NCI-H1694 treated with DMSO at 0.1 percent for 48 hours (cell line): ENCODE measurements around the gene NEURL1B.

Source experiments
- DNase-seq: peaks from one replicate; lab custom pipeline; 2025; lab: John Stamatoyannopoulos, UW

NEURL1B gene

DNA sequence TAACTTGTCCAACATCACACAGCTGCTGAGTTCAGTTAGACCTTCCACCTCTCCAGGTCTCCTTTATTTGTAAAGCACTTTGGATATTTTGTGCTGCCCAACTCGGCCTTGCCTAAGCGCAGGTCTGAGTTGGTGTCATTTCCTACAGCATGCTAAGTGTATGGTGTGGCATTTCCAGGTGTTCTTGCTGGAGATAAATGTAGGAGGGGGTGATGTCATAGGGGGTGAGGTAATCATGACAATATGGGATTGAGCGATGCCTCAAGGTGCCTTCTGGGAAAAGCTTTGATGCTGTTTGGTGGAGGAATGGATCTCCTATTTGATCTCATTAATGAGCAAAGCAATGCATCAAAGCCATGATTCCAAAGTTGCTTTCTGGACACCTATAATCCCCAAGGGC lies 32.3 kb upstream of the NEURL1B start:
- no peak for DNase-seq

GRCh38 chr5:172610643-172611042 lies 30.4 kb upstream of the NEURL1B start:
- DNase-seq: no peak

- no peak for DNase-seq
Measured at GRCh38 chr5:172611913-172612312, 29.1 kb upstream of the NEURL1B start.

GRCh38 chr5:172612771-172613170 lies 28.3 kb upstream of the NEURL1B start:
- no peak for DNase-seq

- no peak for DNase-seq
Measured at GRCh38 chr5:172616136-172616535, 24.9 kb upstream of the NEURL1B start.

- DNase-seq: no peak
Measured at GRCh38 chr5:172616730-172617129, 24.3 kb upstream of the NEURL1B start.

DNA sequence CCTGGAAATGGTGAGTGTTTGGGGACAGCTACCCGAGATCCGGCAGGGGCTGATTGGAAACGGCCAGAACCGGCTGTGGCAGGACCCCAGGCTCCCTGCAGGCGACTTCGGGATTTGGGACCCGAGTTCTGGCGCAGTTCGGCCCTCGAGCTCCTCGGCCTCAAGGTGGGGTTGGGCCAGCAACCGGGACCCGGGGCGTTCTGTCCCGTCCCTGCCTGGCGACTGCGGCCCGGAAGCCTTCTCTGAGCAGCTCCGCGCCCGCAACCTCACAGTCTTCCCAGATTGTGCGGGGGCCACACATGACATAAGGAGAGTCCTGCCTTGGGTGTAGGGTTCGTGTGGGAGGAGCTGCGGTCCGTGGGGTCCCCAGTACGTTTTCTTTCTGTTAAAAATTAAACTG lies 23.2 kb upstream of the NEURL1B start:
- DNase-seq: no peak

- no peak for DNase-seq
Measured at GRCh38 chr5:172618574-172619365, 22.3 kb upstream of the NEURL1B start.

GRCh38 chr5:172620506-172620905 lies 20.6 kb upstream of the NEURL1B start:
- DNase-seq: no peak

DNA sequence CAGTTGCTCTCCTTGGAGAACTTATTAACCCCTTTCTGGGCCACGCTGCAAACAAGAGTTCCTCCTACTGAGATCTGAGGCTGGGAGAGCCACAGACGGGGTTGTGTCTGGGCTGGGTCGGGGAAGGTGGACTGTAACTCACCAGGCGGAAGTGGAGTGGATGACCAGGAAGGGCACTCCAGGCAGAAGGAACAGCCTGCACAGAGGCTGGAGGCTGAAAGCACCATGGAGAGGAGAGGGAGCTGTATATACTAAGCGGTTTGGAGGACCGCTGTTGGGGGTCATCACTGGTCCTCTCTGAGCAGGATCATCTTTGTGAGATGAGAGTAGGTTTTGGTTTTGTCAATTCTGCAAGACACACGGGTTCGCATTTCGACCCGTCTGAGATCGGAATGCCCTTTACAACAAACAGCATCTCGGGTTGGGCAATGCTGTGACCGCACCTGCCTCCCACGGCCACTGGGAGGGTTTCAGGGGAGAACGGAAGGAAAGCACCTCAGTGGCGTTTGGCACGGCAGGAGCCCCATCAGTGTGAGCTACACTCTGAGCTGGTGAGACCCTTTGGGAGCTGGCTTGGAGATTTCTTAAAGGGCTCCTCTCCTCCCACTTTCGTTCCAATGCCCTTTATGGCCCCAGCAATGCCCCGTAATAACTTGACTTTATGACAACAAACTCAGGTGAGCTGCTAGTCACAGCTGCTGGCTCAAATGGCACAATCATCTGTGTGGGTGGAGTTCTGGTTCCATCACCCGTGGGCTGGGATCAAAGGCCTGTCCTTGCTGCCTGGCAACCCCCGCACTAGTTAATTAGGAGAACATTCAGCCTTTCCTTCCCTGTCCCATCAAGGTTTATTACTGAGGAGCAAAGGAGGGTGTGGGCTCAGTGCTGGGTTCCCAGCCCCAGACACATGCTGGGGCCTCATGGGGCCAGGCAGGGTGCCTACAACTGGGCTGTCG lies 18.7 kb upstream of the NEURL1B start:
- no peak for DNase-seq

GRCh38 chr5:172623313-172623980 lies 17.6 kb upstream of the NEURL1B start:
- no peak for DNase-seq

DNA sequence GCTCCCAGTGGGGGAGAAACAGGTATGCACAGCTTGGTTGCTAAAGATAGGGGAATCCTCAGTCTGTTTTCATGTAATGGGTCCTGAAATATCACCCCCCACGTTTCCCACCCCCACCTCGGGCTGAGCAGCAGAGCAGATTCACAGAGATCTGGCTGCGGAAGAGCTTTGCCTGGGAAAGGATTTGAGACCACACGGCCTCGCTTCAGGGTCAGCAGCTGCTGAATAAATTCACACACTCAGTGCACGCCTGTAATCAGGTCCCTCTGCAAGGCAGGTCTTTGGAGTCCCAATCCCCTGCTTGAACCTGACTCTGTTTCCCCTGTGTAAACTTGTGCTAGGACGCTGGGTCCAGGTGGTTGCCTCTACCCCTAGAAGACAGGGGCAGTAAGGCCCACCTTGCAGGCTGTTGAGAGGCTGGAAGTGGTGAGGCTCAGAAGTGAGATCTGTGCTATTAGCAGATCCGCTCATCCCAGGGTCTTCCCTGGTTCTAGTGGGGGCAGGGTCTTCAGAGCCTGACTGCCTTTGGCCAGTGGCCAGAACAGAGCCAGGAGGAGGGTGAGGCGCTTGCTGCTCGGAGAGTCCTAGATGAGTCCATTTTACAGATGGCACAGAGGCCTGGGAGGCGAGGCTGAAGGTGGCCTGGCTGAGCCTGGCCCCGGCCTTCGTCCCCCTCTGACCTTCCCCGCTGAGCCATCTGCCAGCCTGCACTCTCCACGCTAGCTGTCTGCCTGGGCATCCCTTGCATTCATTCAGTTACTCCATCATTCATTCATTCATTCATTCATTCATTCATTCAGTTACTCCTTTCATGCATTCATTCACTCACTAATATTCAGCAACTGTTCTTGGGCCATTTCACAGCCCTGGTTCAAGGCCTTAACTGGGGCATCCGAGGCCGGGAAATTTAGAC lies 16.7 kb upstream of the NEURL1B start:
- DNase-seq: no peak

- DNase-seq: no peak
Measured at GRCh38 chr5:172624996-172625964, 15.8 kb upstream of the NEURL1B start.

- no peak for DNase-seq
Measured at GRCh38 chr5:172626031-172626581, 15.0 kb upstream of the NEURL1B start.

GRCh38 chr5:172630082-172630481 lies 11.0 kb upstream of the NEURL1B start:
- no peak for DNase-seq

DNA sequence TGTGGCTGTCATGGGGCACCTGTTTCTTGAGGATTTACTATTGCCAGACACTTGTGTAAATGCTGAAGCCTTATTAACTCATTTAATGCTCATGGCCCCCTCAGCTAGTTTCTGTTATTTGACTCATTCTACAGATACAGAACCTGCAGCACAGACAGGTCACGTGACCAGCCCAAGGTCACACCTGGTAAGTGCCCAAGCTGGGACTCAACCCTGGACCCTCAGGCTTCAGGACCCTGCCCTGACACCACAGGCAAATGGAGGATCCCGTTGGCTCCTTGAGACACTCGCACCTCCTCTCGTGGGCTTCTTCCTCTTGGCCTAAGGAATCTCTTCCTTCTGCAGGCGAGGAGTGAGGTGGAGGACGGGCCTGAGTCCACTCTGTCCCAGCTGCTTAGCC lies 10.6 kb upstream of the NEURL1B start:
- no peak for DNase-seq

GRCh38 chr5:172630986-172631385 lies 10.1 kb upstream of the NEURL1B start:
- no peak for DNase-seq

DNA sequence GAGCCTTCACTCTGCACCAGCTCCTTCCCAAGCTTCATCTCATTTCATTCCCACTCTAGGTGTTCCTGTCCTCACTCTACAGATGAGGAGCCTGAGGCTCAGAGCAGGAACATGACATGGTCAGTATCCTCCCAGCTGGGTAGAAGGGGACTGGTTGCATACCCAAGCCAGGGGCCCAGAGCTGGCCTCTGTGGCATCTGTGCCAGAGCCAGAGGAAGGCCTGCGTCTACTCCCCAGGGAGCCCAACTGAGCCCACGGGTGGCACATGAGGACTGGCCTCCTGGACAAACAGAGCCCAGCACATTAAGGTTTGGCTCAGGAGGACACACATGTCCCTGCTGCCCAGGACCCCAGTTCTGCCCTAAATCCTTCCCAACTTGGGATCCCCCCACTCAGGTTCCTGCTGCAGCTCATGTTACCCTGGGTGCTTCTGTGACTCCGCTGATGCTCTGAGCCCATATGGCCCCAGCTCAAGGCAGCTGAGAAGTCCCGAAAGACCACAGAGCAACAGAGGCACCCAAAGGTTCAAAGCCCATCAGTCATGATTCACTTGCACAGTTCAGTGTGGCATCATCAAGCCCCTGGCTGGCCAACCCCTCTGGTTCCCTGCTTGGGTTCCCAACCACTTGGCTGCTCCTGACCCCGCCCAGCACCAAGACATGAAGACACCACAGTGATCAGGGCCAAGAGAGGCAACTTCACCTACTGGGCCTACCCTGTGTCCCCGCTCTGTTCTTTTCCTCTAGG lies 8.5 kb upstream of the NEURL1B start:
- no peak for DNase-seq

GRCh38 chr5:172633403-172633970 lies 7.6 kb upstream of the NEURL1B start:
- DNase-seq: no peak
